22Rv1 (cell line): Measurements from ENCODE around the gene EIF4G1.

Source experiments
- CTCF ChIP-seq: fragments of 450-650 bp; IDR thresholded peaks from 2 replicates; pipeline ENCODE4 v1.5.1; 2017; ENCODE audit warnings: mild to moderate bottlenecking
- ZFX ChIP-seq: fragments of 450-650 bp; IDR thresholded peaks from 2 replicates; pipeline ENCODE4 v1.6.1; 2017; ENCODE audit warnings: antibody characterized with exemption, borderline replicate concordance

GRCh38 chr3:184351511-184352148 is 37.2 kb downstream of the EIF4G1 start:
- TF ChIP-seq CTCF (no peak), ZFX (no peak)
